NCI-H748 (cell line): ENCODE results near the gene RNASE4.
"Not testable (repeated sequence)": the region's sequence is repeated elsewhere in the genome, so short reads cannot be mapped to it uniquely, and the experiment has no call there.

Experiments
- DNase-seq: peaks from one replicate; lab custom pipeline; 2025; ENCODE audit not compliant: unreplicated experiment; lab: John Stamatoyannopoulos, UW

RNASE4 gene

DNA sequence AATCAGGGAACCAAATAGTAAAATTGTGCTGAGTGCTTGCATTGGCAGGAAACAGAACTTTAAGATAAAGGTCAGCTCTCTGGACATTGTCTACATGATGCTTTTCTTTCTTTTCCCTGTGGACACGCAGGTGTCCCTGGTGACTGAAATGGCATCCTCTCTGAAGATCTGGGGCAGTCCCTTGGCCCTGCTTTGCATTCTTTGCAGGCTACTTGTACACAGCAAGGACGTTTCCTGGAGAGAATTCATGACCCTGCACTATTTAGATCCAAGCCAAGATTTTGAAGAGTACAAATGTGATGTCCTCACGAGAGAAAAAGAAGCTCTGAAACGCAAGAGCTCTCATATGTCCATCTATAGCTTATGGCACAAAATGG, 50.1 kb downstream of the RNASE4 start:
- DNase-seq = no peak

DNA sequence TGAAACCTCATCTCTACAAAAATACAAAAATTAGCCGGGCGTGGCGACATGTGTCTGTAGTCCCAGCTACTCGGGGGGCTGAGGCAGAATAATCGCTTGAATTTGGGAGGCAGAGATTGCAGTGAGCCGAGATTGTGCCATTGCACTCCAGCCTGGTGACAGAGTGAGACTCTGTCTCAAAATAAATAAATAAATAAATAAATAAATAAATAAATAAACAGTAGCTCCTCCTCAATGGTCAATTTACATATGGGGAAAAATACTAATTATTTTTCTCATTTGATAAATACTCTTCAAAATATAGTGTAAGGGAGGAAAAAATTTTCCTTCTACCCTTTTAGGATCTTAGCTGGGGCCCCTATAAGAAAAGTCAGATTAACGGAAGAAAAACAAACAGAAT, 53.9 kb downstream of the RNASE4 start:
- not testable (repeated sequence) for DNase-seq

DNA sequence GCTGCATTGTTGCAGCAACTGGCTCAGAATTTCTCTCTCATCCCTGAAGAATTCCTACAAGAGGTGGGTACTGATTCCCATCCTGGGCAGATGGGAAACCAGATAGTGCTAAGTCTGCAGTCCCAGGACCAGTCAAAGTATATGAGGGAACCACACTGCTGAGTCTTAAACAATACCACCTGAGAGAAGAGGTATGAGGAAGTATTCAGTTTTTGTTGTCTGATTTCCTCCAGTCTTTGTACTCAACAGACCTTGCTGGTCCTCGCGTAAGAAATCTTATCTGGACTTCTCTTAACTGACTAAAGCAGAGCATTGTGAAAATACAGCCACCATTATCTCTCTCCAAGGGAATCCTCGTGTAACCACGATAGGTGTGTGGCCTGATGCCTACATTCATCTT, 57.8 kb downstream of the RNASE4 start:
- no peak for DNase-seq

DNA sequence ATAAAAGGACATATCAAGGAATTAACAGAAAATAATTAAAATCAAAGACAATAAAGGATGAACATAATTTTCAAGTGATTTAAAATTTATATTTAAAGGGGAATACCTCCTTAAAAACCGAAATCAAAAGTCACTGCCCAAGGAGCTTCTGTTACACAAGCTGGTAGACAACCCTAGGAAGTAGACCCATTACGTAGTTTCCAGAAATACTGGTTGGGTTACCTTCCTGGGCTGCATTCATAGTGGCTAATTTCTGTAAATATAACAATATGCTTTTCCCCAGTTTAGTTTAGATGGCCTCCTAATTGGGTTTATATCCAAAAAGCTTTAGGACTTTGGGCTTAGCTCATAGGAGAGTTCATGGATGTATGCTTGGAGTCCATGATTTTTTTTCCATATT, 59.2 kb downstream of the RNASE4 start:
- DNase-seq = no peak

DNA sequence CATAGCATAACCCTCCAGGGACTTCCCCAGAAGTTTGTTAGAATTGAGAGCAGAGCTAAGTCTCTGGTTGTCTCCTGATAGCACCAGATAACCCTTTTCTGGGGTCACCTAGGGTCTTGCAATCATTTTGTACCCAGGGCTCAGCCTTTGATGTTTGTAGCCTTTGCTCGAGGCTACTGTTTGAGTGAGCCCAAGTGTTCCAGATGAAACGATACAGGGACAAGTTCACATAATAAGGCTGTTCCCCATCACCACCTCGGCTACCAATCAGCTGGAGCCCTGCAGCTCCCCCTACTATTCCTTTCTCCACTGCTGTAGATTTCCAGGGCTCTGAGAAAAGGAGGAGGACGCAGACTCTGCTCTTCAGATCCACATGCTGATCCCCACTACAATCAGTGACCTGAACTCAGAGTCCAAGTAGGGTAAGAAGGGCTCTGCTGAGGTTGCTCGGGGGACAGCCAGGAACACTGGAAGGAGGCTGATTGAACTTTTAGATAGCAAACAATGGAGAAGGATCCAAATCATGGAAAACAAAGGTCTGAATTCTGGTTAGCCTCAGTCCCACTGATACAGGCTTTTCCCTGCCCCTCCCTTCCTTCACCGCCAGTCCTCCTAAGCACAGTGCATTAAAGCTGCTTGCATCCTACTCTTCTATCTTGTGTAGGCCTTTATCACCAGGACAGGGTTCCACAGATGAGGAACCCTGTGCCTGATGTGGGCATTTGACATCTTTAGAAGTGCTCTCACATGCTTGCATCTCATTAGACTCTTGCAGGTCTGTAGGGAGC, 61.4 kb downstream of the RNASE4 start, which contains the start of gene EDDM3A:
EDDM3A (plus strand) TSS at position 317 of the 788 bp plus-strand sequence. CDS start 1,694 bp downstream, outside the sequence.
- no peak for DNase-seq

DNA sequence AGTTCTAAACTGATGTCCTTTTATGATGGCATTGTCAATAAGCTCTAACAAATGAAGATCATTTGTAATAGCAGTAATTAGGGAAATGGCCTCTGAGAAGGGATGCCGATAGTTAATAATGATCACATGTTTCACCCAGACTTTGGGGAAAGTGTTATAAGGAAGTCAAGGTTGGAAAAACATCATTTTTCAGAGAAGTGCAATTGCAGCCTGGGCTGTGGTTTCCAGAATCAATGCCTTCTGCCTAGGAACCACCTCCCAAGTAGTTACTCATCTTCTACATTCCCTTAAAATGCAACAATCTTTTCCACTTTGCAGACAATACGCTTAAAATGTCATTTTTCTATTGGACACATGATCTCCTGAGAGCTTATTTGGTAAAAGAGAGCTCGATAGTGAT, 62.2 kb downstream of the RNASE4 start:
- no peak for DNase-seq

DNA sequence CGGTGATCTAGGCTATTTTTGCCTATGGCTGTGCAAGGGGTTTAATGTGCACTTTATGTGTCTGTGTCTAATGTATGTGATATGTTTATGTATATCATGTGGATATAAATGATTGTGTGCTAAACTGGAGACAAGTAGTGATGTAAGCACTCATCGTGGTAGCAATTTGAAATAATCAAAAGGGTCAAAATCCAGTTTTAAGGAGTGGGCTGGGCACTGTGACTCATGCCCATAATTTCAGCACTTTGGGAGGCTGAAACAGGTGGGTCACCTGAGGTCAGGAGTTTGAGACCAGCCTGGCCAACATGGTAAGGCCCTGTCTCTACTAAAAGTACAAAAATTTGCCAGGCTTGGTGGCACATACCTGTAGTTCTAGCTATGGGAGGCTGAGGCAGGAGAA, 64.1 kb downstream of the RNASE4 start:
- no peak for DNase-seq

DNA sequence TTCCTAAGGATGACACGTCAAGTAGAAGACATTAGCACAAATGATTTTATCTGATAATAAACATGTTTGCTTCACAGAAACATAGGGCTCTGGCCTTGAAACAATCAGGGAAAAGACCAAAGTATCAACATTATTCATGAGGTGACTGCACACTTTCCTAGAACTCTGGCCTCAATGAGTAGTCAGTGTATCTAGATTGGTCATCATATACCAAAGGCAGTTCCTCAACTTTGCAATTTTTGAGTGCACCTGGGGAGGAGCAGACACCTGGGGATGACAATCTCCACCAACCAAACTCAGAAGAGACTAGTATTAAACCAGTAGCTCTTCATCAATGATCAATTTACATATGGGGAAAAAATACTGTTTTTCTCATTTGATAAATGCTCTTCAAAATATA, 65.8 kb downstream of the RNASE4 start:
- no peak for DNase-seq
